GM21360 (cell line): ENCODE data around the gene CCSER1.
"Not testable (repeated sequence)": the region's sequence is repeated elsewhere in the genome, so short reads cannot be mapped to it uniquely, and the experiment has no call there.

Experiments
- ATAC-seq: cut with Tn5 transposase; IDR thresholded peaks from one replicate; pipeline ENCODE4 v1.9.1; 2021; ENCODE audit warnings: mild to moderate bottlenecking, moderate library complexity; ENCODE audit not compliant: unreplicated experiment

The CCSER1 gene

GRCh38 chr4:91108751-91109150 is 981.6 kb downstream of the CCSER1 start:
- ATAC-seq: no peak

- no peak for ATAC-seq
Measured at GRCh38 chr4:91111556-91111955, 984.4 kb downstream of the CCSER1 start.

DNA sequence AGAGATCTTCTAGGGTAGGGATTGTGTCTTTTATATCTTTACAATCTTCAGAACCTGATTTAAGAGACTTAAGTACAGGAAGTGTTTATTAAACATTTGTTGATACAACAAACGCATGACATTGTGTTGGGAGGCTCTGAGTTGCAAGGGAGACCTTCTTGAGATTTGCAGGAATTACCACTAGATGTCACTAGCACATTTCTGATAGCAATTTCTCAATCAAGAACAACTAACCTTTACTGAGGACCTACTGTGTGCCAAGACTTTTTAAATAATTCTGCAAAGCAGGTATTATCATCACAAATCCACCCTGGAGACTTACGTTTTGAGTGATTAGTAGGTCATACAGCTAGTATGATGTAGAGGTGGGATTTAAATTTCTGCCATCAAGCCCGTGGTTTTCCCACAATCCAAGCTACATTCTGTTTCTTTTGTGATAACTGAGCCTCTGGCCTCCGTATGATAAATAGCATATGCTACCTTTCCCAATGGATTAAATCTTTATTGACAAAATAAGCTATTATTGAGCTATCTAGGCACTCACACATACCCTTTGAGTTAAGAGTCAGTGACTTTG is 986.0 kb downstream of the CCSER1 start:
- no peak for ATAC-seq

DNA sequence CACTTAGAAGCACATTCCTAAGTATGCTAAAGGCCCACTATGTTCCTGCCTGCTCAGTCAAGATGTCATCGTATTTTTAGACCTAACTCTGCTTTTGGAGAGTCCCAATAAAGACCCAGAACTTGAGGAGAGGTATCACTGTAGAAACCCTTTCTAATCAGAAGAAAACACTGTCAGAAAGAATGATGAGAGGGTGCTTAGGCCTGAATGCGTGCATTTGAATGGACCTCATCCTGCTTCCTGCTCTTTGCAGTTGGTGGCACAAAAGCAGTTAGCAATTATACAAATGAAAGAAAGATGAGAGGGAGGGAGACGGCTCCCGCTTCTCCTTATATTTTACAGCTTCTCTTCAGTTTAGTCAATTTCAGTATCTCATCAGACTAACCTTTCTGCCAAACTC is 987.2 kb downstream of the CCSER1 start:
- no peak for ATAC-seq

GRCh38 chr4:91116861-91117260 is 989.7 kb downstream of the CCSER1 start:
- no peak for ATAC-seq

DNA sequence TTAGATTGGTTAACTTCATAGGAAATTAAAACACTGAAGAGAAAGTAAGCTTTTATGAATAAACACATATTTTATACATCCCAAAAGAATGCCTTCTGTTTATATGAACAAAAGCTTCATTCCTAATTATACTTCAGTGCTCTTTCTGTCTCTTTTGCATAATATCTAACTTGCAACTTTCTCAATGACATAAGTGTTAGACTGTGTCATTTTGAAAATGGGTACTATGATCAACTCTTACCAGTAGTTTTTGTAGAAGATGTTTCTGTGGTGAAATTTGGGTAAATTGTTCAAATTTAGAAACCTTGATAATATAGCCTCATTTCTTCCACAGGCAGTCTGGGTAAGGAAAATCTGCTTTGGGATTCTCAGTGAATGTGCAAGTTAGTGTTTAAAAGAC is 991.4 kb downstream of the CCSER1 start:
- no peak for ATAC-seq

GRCh38 chr4:91123742-91124141 is 996.5 kb downstream of the CCSER1 start:
- no peak for ATAC-seq

GRCh38 chr4:91127192-91127591 is 1000.0 kb downstream of the CCSER1 start:
- no peak for ATAC-seq

DNA sequence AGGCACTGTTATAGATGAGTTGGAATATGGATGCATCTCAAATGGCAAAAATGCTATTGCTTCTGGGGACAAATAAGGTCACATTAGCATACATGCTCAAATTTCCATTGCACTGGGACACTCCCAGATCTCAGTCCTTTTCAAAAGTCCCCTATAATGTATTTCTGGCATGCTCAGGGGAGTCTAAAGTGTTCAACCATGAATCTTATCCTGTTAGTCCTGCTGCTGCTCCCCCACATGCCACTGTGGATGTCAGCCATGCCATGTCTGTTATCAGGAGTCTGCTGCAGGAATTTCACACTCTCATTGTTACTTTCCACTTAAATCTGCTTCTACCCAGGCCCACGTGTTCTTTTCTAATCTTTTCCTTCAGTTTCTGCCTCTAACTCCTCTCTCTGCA is 1000.6 kb downstream of the CCSER1 start:
- ATAC-seq: no peak

DNA sequence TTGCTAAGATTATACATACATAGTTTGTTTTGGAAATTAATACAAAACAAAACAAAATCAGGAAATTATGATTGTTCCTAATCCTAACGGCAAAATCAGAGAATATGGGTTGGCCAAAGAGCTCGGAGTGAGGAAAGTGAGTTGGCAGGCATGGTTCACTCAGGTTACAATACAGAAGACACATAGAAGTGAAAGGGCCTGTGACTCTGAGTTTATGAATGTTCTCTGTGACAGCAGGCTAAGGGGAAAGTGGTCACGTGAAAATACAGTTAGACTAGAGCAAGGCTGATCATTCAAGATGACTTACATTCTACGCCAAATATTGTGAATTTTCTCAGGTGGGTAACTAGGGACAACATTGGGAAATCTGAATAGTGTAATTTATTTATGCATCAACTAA is 1001.3 kb downstream of the CCSER1 start:
- no peak for ATAC-seq

DNA sequence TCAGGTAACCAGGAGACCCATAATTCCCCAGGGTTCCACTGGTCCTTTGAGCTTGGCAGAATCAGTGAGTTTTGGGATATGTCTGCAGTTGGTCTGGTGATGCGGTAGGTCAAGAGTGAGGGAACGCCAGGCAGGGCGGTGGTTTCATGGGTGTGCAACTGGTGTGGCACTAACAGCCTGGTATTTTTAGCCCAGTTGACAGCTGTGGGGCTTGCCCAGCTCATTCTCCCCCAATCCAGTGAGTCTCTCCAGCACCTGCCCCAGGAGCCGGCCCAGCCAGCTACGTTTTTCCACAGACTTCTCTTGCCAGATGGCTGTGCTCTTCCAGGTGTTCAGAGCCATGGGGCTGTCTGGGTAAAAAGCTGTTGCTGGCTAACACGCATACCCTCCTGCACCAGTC is 1019.9 kb downstream of the CCSER1 start:
- no peak for ATAC-seq

DNA sequence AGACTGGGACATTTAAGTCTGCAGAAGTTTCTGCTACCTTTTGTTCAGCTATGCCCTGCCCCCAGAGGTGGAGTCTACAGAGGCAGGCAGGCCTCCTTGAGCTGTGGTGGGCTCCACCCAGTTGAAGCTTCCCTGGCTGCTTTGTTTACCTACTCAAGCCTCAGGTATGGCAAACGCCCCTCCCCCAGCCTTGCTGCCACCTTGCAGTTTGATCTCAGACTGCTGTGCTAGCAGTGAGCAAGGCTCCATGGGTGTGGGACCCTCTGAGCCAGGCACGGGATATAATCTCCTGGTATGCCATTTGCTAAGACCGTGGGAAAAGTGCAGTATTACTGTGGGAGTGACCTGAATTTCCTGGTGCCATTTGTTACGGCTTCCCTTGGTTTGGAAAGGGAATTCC is 1026.8 kb downstream of the CCSER1 start:
- not testable (repeated sequence) for ATAC-seq

DNA sequence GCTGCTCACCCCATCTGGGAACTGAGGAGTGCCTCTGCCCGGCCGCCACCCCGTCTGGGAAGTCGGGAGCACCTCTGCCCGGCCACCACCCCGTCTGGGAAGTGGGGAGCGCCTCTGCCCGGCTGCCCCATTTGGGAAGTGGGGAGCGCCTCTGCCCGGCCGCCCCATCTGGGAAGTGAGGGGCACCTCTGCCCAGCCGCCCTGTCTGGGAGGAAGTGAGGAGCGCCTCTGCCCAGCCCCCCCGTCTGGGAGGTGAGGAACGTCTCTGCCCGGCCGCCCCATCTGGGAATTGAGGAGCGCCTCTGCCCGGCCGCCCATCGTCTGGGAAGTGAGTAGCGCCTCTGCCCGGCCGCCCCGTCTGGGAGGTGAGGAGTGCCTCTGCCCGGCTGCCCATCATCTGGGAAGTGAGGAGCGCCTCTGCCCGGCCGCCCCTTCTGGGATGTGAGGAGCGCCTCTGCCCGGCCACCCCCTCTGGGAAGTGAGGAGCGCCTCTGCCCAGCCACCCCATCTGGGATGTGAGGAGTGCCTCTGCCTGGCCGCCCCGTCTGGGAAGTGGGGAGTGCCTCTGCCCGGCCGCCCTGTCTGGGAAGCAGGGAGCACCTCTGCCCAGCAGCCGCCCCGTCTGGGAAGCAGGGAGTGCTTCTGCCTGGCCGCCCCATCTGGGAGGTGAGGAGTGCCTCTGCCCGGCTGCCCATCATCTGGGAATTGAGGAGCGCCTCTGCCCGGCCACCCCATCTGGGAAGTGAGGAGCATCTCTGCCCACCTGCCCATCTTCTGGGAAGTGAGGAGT is 1040.9 kb downstream of the CCSER1 start:
- ATAC-seq: not testable (repeated sequence)

GRCh38 chr4:91170768-91171167 is 1043.6 kb downstream of the CCSER1 start:
- ATAC-seq: no peak

DNA sequence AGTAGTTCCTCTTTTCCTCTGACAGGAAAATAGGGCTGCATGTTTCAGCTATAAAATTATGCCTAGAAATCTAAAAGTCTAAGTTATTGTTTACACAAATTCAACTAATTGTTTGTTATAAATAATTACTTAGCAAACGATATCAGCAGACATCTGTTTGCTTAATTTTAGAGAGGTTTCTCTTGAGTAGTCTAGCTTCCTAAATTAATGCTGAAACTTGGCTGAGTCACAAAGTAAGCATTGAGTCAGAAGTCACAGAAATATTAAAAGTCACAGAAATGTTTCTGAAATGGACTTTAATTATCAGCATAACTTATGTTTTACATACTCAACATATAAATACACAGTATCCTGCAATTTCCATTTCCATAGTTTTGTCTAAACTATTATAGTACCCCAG is 1044.0 kb downstream of the CCSER1 start:
- ATAC-seq: no peak

GRCh38 chr4:91185061-91185460 is 1057.9 kb downstream of the CCSER1 start:
- ATAC-seq: not testable (repeated sequence)

GRCh38 chr4:91198951-91199350 is 1071.8 kb downstream of the CCSER1 start:
- no peak for ATAC-seq

- ATAC-seq: no peak
Measured at GRCh38 chr4:91207535-91207934, 1080.3 kb downstream of the CCSER1 start.

DNA sequence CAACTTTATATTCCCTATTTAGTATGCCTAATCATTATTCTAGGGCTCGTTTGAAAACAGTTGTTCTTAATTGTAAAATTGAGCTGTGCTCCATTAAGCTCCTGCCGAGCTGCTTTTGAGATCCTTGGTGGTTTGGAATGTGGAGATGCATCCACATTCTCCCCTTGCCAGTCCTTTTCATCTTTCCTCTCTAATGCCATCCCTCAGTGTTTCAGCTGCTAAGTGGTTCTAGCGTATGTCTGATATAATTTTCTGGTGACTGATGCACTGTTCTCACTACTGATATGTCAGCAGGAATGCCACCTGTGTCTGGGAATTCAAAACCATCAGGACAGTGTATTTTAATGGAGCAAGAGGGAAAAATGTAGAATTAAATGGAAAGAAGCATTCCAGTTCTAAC is 1085.0 kb downstream of the CCSER1 start:
- ATAC-seq: no peak

- ATAC-seq: not testable (repeated sequence)
Measured at GRCh38 chr4:91217831-91218403, 1090.7 kb downstream of the CCSER1 start.

- no peak for ATAC-seq
Measured at GRCh38 chr4:91220315-91220714, 1093.1 kb downstream of the CCSER1 start.

DNA sequence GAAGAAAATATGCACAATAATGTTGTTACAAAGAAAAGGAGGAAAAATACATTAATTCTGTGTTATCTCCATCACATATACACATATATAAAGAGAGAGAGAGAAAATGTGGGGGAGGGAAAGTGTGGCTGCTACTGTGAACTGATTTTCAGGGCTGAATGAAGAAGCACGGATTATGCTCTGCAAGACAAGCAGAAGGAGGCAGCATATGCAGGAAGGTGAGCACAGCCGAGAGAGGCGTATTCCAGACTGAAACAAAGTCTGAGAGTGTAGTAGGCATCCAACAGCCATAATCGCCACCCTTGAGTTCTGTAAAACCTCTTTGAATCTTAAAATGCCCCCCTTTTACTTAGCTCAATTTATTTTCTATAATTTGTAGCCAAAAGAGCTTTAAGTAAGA is 1094.8 kb downstream of the CCSER1 start:
- ATAC-seq: no peak
